Stimulated activated CD4-positive, alpha-beta T cell treated with anti-CD3 and anti-CD28 coated beads, Interleukin-12 subunit alpha, Interleukin-12 subunit beta, amount 100 ng/mL, for 48 hours (primary cell): ENCODE data around the gene PALLD.

Experiments used
- DNase-seq, 3 donors: peaks; one replicate each; pipeline ENCODE4 v3.0.0-alpha.2; 2020; ENCODE audit warnings: low read depth in 2 of 3, low spot score in 1 of 3

PALLD gene

DNA sequence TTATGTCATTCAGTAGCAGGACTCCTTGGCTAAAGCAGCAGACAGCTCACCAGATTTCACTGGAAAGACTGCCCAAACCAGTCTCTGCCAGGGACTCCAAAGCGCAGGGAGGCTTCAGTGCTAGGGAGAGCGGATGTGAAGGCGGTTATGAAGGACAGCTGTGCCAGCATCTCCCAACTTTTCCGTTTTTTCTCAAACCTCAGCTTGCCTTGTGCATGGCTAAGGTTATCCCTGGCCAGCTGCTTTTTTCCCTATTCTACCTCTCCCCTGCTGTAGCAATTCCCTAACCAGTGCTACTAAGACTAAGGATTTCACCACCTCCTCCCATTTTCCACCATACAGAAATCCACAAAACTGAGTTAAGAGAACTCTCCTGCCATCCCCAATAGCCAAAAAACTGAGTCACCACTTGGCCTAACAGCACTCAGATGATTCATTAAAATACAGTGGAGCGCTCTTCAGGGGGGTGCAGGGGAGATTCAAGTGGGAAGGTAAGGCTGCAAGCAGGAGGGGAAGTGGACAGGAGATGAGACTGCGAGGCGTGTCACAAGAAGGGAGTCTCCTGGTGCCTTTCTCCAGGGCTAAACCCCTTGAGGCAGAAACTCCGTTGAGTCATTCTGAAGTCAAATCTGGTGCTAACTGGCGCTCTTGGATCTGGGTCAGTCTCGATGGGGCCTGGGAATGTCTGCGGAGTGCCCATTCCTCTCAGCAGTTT, 90.7 kb downstream of the PALLD start:
- no peak for DNase-seq

DNA sequence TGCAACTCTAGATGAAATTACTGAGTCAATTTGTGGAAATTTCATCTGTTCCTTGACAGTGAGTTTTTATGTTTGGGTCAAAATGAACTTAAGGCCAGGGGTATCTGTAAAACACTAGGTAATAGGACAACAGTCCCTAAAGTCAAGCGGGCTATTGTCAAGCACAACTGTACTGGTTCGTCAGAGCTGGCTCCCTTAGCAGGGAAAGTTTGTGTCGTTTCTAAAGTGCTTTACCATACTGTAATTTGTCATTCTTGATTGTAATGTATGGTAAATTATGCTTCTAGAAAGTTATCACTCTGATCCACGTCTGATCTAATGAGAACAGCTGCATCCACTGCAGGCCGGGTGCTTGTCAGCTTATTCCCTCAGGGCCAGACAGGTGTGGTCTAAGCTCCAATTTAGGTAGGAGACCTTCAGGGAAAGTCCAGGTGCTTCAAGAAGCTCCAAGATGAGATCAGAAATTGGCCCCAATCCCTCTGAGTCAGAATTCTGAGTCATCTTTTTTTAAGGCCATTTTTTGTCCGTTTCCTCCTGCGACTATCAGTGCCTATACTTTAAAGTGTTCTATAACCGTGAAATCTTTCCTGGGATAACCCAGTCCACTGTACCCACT, 92.2 kb downstream of the PALLD start:
- no peak for DNase-seq

- no peak for DNase-seq
Measured at GRCh38 chr4:168592676-168593075, 95.8 kb downstream of the PALLD start.

GRCh38 chr4:168593399-168593798, 96.5 kb downstream of the PALLD start:
- no peak for DNase-seq

DNA sequence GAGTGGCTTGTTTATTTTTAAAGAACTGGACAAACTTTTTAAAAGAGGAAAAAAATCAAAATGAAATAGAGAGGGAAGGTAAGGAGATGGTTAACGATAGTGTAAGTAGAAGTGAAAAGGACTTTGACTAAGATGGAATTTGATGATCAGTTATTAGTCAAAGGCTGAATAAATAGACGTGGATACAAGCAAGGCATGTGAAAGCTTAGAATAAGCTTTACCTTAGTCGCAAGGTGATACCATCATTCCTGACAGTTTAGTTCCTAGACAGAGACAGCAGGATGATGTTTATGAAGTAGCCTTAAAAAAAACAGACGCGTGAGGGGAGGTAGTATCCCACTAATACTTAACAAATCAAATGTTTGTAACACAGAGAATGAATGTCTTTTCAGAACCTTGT, 97.3 kb downstream of the PALLD start:
- no peak for DNase-seq

- DNase-seq, result no peak
Measured at GRCh38 chr4:168598191-168598590, 101.3 kb downstream of the PALLD start.

- DNase-seq, result no peak
Measured at GRCh38 chr4:168600796-168601583, 104.1 kb downstream of the PALLD start.

DNA sequence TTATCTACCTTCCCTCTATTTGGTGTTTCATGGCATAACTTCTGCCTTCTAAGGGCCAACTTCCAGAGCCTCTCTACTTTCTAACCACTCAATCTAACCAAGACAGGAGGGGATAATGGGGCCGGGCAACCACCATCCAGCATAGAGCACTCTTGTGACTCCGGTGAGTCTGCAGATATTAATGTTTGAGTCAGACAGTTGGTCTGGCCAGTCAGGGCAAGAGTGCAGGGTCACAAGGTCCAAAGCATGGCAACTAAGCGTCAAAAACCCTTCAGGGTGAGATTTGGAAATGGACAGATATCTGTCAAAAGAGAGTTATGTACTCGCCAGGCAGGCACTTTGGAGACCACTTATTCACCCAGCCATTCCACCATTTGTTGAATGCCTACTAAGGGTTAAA, 105.0 kb downstream of the PALLD start:
- no peak for DNase-seq

DNA sequence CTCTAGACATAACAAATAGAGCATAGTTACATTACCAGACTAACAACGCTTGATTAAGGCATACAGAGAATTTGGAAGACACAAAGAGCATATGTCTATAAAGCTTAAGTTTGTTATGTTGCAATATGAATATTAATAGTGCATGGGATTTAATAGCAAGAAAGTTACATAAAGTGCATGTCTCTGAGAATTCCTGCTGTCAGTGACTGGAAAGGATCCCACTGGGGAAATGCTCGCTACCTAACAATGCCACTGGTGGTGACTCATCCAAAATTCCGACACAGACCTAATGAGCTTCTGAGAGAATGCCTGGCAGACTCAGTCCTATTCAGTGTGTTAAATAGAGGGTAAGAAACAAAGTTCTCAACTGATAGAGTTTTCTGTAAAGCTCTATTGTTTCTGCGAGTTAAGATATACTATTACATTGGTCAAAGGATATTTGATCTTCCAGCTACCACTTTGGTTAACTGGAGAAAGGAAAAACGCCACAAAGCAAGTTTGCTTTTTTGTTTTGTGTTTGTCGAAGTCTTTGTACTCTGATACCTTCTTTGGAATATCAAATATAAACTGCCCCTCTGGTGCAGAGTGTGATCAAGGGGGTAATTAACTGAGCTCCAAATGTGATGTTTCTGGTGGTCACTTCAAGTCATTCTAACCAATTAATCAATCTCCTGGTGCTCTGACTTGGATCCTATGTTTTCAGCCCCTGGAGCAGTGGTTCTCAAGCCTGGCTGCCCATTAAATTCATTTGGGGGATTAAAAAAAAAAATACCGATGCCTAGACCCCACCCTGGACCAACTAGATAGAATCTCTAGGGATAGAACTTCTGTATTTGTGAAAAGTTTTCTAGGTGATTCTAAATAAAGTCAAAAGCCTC, 107.9 kb downstream of the PALLD start:
- DNase-seq, result no peak

- DNase-seq, result no peak
Measured at GRCh38 chr4:168605411-168605810, 108.6 kb downstream of the PALLD start.

DNA sequence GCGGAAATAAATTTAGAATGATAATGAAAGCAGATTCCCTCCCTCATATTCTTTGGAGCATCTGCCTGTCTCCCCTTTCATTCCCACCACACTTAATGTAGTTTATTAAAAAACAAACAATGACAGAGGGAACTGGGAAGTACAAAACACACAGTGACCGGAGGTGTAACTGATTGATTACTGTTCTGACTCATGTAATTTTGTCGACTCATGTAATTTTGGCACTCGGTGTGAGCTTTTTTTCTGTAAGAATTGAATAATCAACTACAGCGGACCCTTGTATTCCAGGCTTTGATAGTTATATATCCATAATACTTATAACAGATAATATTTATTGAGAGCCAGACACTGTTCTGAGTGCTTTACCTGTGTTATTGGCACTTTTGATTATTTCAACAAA, 110.4 kb downstream of the PALLD start:
- DNase-seq, result no peak

GRCh38 chr4:168608771-168609170, 111.9 kb downstream of the PALLD start:
- no peak for DNase-seq

DNA sequence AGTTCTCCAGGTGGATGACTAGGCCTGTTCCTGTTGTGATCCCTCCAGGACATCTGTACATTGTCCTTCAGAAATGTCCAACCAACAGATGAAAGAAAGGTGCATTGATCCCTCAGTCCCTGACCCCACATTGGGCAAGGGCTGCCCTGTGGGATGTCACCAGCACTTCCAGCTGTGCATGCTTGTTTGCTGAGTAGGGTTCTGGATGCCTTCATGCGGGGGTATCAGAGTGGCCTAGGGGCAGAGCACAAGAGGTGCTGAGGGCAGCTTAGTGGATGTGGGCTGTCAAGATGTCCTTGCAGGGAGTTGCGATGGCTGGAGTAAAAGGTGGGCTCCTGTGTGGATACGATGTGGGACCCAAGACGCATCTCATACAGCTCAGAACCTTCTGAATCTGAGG, 112.5 kb downstream of the PALLD start:
- no peak for DNase-seq

GRCh38 chr4:168610911-168611530, 114.2 kb downstream of the PALLD start:
- no peak for DNase-seq

DNA sequence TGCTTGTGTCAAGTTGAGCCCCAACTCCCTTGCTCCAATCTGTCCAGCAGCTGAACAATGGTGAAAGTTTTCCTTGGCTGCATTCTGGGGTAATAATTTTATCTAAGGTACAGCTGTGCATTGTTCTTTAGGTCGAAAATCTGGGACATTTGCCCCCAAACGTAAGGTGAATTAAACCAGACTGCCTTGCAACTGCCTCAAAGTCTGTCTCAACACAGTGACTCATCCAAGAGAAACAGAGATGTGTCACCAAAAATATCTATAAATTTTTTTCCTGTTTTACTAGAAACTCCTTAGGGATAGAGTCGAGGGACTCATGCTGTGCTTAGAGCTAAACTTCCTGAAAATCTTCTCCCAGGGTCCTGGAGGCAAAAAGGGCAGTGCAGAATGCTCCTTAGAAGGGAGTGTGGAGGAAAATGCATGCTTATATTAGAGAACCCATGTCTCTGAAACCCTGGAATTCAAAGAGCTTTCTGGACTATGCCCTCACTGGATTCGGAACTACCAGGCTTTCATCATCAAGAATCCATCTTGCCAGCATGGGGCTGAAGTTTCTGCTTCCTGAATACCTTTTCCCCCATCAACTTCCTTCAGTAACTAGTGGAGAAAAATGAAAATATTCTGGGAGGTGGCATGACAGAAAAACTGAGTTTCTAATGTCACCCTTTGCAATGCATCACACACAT, 115.7 kb downstream of the PALLD start:
- no peak for DNase-seq

- no peak for DNase-seq
Measured at GRCh38 chr4:168613869-168614268, 117.0 kb downstream of the PALLD start.

- no peak for DNase-seq
Measured at GRCh38 chr4:168614281-168615057, 117.6 kb downstream of the PALLD start.

DNA sequence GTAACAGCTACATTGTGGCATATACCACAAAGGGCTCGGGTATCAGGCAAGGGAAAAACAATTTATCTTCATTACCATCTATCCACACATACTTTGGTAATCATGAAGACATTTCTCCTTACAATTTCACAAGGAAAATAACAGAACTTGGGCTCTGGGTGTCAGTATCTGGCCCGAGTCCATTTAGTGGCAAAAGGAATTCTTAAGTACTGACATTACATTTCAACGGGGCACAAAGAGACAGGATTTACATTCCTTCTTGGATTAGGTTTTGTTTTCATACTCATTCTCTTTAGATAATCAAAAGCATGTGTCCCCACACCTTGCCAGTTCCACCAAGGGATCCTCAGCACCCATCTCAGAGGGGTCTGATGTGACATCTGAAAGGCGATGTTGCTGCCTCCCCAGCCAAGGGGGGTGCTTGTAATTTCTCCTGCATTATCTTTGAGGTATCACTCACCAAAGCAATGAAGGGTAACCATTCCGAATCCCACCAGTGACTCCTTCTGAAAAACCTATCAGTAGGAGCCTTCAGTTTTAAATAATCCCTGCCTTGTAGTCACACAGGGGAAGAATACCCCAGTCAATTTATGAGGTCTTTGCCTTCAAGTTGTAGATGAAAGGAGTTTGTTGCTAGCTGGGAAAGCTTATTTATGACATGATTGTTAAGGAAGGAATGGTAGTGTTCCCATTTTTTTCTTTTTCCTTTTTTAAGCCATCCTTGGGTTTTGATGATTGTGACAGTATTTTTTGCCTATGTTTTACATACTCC, 118.6 kb downstream of the PALLD start:
- DNase-seq, result no peak
